ENCODE data around the gene SUMF1.

GRCh38 chr3:4509983-4510755 lies 43.1 kb upstream of the SUMF1 start:
- TF ChIP-seq, protein P1, sequence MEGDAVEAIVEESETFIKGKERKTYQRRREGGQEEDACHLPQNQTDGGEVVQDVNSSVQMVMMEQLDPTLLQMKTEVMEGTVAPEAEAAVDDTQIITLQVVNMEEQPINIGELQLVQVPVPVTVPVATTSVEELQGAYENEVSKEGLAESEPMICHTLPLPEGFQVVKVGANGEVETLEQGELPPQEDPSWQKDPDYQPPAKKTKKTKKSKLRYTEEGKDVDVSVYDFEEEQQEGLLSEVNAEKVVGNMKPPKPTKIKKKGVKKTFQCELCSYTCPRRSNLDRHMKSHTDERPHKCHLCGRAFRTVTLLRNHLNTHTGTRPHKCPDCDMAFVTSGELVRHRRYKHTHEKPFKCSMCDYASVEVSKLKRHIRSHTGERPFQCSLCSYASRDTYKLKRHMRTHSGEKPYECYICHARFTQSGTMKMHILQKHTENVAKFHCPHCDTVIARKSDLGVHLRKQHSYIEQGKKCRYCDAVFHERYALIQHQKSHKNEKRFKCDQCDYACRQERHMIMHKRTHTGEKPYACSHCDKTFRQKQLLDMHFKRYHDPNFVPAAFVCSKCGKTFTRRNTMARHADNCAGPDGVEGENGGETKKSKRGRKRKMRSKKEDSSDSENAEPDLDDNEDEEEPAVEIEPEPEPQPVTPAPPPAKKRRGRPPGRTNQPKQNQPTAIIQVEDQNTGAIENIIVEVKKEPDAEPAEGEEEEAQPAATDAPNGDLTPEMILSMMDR (IDR thresholded peaks at IDR 0.05) = no peak
- no peak for TF ChIP-seq EZH2 (IDR thresholded peaks at IDR 0.05; ENCODE audit: borderline replicate concordance, insufficient read depth, low read depth, low read length, poor library complexity, severe bottlenecking)
